H1 (cell line): ENCODE measurements around the gene DNAJC11. TPM values are rescaled to one million over a fixed set of nuclear protein-coding genes. Genes with fewer than 3 reads are reported as not detected.

ENCODE experiments used
- CTCF ChIA-PET: fragments of 300-600 bp; sonication (Branson Sonifier 250); formaldehyde crosslinking; loops from one replicate; lab custom pipeline; 2021; ENCODE audit not compliant: partially characterized antibody; lab: Charles Lee
- POLR2A ChIA-PET: fragments of 300-600 bp; sonication (Branson Sonifier 250); formaldehyde crosslinking; loops from one replicate; lab custom pipeline; 2021; ENCODE audit warnings: inconsistent platforms; ENCODE audit not compliant: partially characterized antibody; lab: Charles Lee
- DNase-seq, 2 experiments: peaks; one replicate each; pipeline versions ENCODE4 v3.0.0 to v3.0.0-alpha.2; 2010 to 2022; ENCODE audit warnings: low spot score in 2 of 2, low read depth in 1 of 2, mixed read lengths in 1 of 2
- FAIRE-seq: peaks from 2 replicates; lab custom pipeline; 2011; peaks lifted over from hg19 to GRCh38; lab: Jason Lieb, UNC
- H2AFZ ChIP-seq: 2 replicates; pipeline ENCODE4 v1.8.1; 2012; ENCODE audit warnings: low read length, inconsistent platforms
- H2AK5ac ChIP-seq: 2 replicates; pipeline ENCODE4 v1.6.1; 2013; ENCODE audit warnings: low read depth, low read length
- H2BK120ac ChIP-seq: replicated peaks from 2 replicates; pipeline ENCODE3; 2013; ENCODE audit warnings: low read depth, low read length, inconsistent platforms
- H2BK12ac ChIP-seq: 2 replicates; pipeline ENCODE4 v1.6.1; 2013; ENCODE audit warnings: low read depth, low read length
- H2BK15ac ChIP-seq: 2 replicates; pipeline ENCODE4 v1.6.1; 2013; ENCODE audit warnings: low read length
- H2BK20ac ChIP-seq: 2 replicates; pipeline ENCODE4 v1.6.1; 2013; ENCODE audit warnings: low read length
- H2BK5ac ChIP-seq: 2 replicates; pipeline ENCODE4 v1.6.1; 2013; ENCODE audit warnings: low read depth, low read length
- H3K14ac ChIP-seq: 2 replicates; pipeline ENCODE4 v1.6.1; 2013; ENCODE audit warnings: inconsistent platforms; ENCODE audit not compliant: insufficient read length
- H3K18ac ChIP-seq: 2 replicates; pipeline ENCODE4 v1.6.1; 2013; ENCODE audit warnings: low read length; ENCODE audit errors: extremely low read depth
- H3K23ac ChIP-seq: 2 replicates; pipeline ENCODE4 v1.6.1; 2013; ENCODE audit warnings: inconsistent platforms; ENCODE audit not compliant: insufficient read length
- H3K23me2 ChIP-seq: 2 replicates; pipeline ENCODE4 v1.6.1; 2013; ENCODE audit warnings: low read depth, low read length
- H3K27ac ChIP-seq: 2 replicates; pipeline ENCODE4 v1.6.1; 2011; ENCODE audit warnings: low read depth, low read length, inconsistent platforms
- H3K27me3 ChIP-seq, 4 experiments: replicated peaks in 1 of 4; 1 replicate in 1 of 4; 2 replicates in 3 of 4; pipeline versions ENCODE4 v1.6.1 to v1.8.1; 2011 to 2013; ENCODE audit warnings: low read length in 3 of 4, mild to moderate bottlenecking in 3 of 4, inconsistent platforms in 2 of 4, mixed read lengths in 2 of 4, moderate library complexity in 1 of 4; ENCODE audit not compliant: control insufficient read depth in 3 of 4, insufficient read depth in 3 of 4; ENCODE audit errors: extremely low read depth in 1 of 4
- H3K36me3 ChIP-seq, 4 experiments: 2 replicates each; pipeline versions ENCODE4 v1.6.1 to v1.8.1; 2011 to 2013; ENCODE audit warnings: mild to moderate bottlenecking in 4 of 4, low read length in 3 of 4, moderate library complexity in 2 of 4, control low read depth in 1 of 4, inconsistent platforms in 1 of 4; ENCODE audit not compliant: insufficient read depth in 4 of 4, control insufficient read depth in 2 of 4
- H3K4ac ChIP-seq: replicated peaks from 2 replicates; pipeline ENCODE3; 2013; ENCODE audit warnings: low read length, low read depth, mixed read lengths, inconsistent platforms; ENCODE audit not compliant: insufficient read length
- H3K4me1 ChIP-seq, 4 experiments: replicated peaks in 1 of 4; 1 replicate in 1 of 4; 2 replicates in 3 of 4; pipeline versions ENCODE4 v1.6.1 to v1.8.1; 2011 to 2013; ENCODE audit warnings: low read length in 3 of 4, inconsistent platforms in 2 of 4, mixed read lengths in 1 of 4; ENCODE audit not compliant: insufficient read depth in 4 of 4, control insufficient read depth in 3 of 4
- H3K4me2 ChIP-seq, 2 experiments: 2 replicates each; pipeline versions ENCODE4 v1.6.1 to v1.8.1; 2011 to 2013; ENCODE audit warnings: low read depth in 2 of 2, low read length in 2 of 2, control low read depth in 1 of 2, inconsistent platforms in 1 of 2, mild to moderate bottlenecking in 1 of 2; ENCODE audit not compliant: insufficient read depth in 1 of 2
- H3K4me3 ChIP-seq, 4 experiments: fragments of 200-600, 300-600 bp in 1 of 4; sonication (generic), shearing (Covaris generic), sonication (Bioruptor Twin) in 1 of 4; 2 replicates each; pipeline versions ENCODE4 v1.5.1 to v1.8.1; 2011 to 2016; ENCODE audit warnings: low read length in 4 of 4, low read depth in 3 of 4, control low read depth in 2 of 4, inconsistent platforms in 2 of 4, mild to moderate bottlenecking in 2 of 4, mixed read lengths in 1 of 4, moderate library complexity in 1 of 4; ENCODE audit not compliant: insufficient read depth in 2 of 4; ENCODE audit errors: extremely low read depth in 1 of 4
- H3K56ac ChIP-seq: replicated peaks from 2 replicates; pipeline ENCODE3; 2013; ENCODE audit warnings: low read depth, mild to moderate bottlenecking, mixed read lengths, low read length, inconsistent platforms; ENCODE audit not compliant: insufficient read length
- H3K79me1 ChIP-seq: 2 replicates; pipeline ENCODE4 v1.6.1; 2013; ENCODE audit warnings: low read depth, low read length, control low read depth
- H3K79me2 ChIP-seq, 2 experiments: 2 replicates each; pipeline versions ENCODE4 v1.6.1 to v1.8.1; 2012 to 2013; ENCODE audit warnings: low read length in 2 of 2, mild to moderate bottlenecking in 2 of 2, inconsistent platforms in 1 of 2; ENCODE audit not compliant: insufficient read depth in 2 of 2, control insufficient read depth in 1 of 2
- H3K9ac ChIP-seq, 4 experiments: replicated peaks in 1 of 4; 1 replicate in 1 of 4; 2 replicates in 3 of 4; pipeline versions ENCODE4 v1.6.1 to v1.8.1; 2011 to 2013; ENCODE audit warnings: low read depth in 3 of 4, low read length in 3 of 4, control low read depth in 2 of 4, mild to moderate bottlenecking in 2 of 4, moderate library complexity in 2 of 4, inconsistent platforms in 1 of 4; ENCODE audit errors: extremely low read depth in 1 of 4
- H3K9me3 ChIP-seq, 2 experiments: 2 replicates each; pipeline versions ENCODE4 v1.6.1 to v1.8.1; 2012 to 2013; ENCODE audit warnings: mild to moderate bottlenecking in 2 of 2, moderate library complexity in 2 of 2, control low read depth in 1 of 2, inconsistent platforms in 1 of 2, low read depth in 1 of 2, low read length in 1 of 2, mixed read lengths in 1 of 2; ENCODE audit not compliant: insufficient read depth in 2 of 2
- H4K20me1 ChIP-seq, 2 experiments: replicated peaks in 1 of 2; 2 replicates each; pipeline versions ENCODE3 to v1.8.1; 2011 to 2013; ENCODE audit warnings: inconsistent platforms in 2 of 2, low read length in 2 of 2, mild to moderate bottlenecking in 1 of 2; ENCODE audit not compliant: insufficient read depth in 2 of 2, control insufficient read depth in 1 of 2
- H4K5ac ChIP-seq: 2 replicates; pipeline ENCODE4 v1.6.1; 2013; ENCODE audit warnings: low read length, low read depth, mixed read lengths, inconsistent platforms; ENCODE audit not compliant: insufficient read length
- H4K8ac ChIP-seq: 2 replicates; pipeline ENCODE4 v1.8.0; 2013; ENCODE audit warnings: mild to moderate bottlenecking, moderate library complexity, low read length, inconsistent platforms; ENCODE audit not compliant: insufficient read depth; ENCODE audit errors: extremely low read depth
- H4K91ac ChIP-seq: replicated peaks from 2 replicates; pipeline ENCODE3; 2013; ENCODE audit warnings: low read length, mixed read lengths, inconsistent platforms; ENCODE audit not compliant: insufficient read length
- CBX5 ChIP-seq: fragments of 300-800, 300-1000 bp; sonication (generic); IDR thresholded peaks from 2 replicates; pipeline ENCODE4 v1.7.1; 2016; ENCODE audit warnings: antibody characterized with exemption, low read length, low read depth
- CEBPB ChIP-seq: IDR thresholded peaks from 2 replicates; pipeline ENCODE4 v1.6.1; 2012; ENCODE audit warnings: low read depth, low read length
- CHD2 ChIP-seq: IDR thresholded peaks from 2 replicates; pipeline ENCODE4 v1.6.1; 2012; ENCODE audit warnings: low read length, improper control_type of control experiment
- CREB1 ChIP-seq: IDR thresholded peaks from 2 replicates; pipeline ENCODE4 v1.6.1; 2012; ENCODE audit warnings: inconsistent platforms
- EZH2 ChIP-seq: fragments of 200-600 bp; sonication (generic); IDR thresholded peaks from 2 replicates; pipeline ENCODE4 v1.7.1; 2012; ENCODE audit warnings: low read depth, mild to moderate bottlenecking, moderate library complexity, low read length, inconsistent platforms; ENCODE audit not compliant: severe bottlenecking
- GTF2F1 ChIP-seq: IDR thresholded peaks from 2 replicates; pipeline ENCODE4 v1.6.1; 2012; ENCODE audit warnings: low read depth, low read length, improper control_type of control experiment, borderline replicate concordance
- POLR2AphosphoS5 ChIP-seq: IDR thresholded peaks from 2 replicates; pipeline ENCODE4 v1.6.1; 2011; ENCODE audit warnings: low read depth, low read length
- RFX5 ChIP-seq: IDR thresholded peaks from 2 replicates; pipeline ENCODE4 v1.6.1; 2011; ENCODE audit warnings: low read depth, low read length, improper control_type of control experiment, borderline replicate concordance
- SUZ12 ChIP-seq: fragments of 200-600 bp; sonication (generic); IDR thresholded peaks from 2 replicates; pipeline ENCODE4 v1.6.1; 2012; ENCODE audit warnings: mild to moderate bottlenecking, inconsistent platforms, low read length, moderate library complexity, mixed read lengths
- TCF12 ChIP-seq: IDR thresholded peaks from 2 replicates; pipeline ENCODE4 v1.6.1; 2011; ENCODE audit warnings: low read depth, mild to moderate bottlenecking, low read length
- WGBS, 2 experiments: shearing (Covaris generic) in 1 of 2; methylation state at CpG; one replicate each; pipeline versions ENCODE4 v1.1.6 to v1.1.7; 2013 to 2015; ENCODE audit warnings: low lambda C conversion rate in 2 of 2, mixed read lengths in 2 of 2, inconsistent platforms in 1 of 2, low coverage in 1 of 2, missing lambda C conversion rate in 1 of 2; ENCODE audit not compliant: insufficient replicate concordance in 2 of 2, insufficient coverage in 1 of 2, insufficient read length in 1 of 2; ENCODE audit errors: extremely low coverage in 1 of 2, missing lambda C conversion rate in 1 of 2; 5-methylcytosine and 5-hydroxymethylcytosine counted together
- polyA plus RNA-seq, 7 experiments: library from polyadenylated mRNA; depleted of rRNA in 3 of 7; stranded (reverse) in 5 of 7; unstranded in 2 of 7; fragments of >200 nt in 5 of 7; fragments of 200-250 nt in 2 of 7; gene quantifications; 1 replicate in 5 of 7; 2 replicates in 1 of 7; 4 replicates in 1 of 7; pipeline versions ENCODE4 v1.2.1 to v1.2.3, GENCODE V29; 2011 to 2013; ENCODE audit warnings: missing spikeins in 2 of 7, mixed read lengths in 2 of 7
- total RNA-seq: library from RNA; stranded (reverse); fragmentation: NEBNext Ultra II Directional; extraction: Animal tissue kit (Norgen Biotek cat#: 25700); gene quantifications from 2 replicates; pipeline ENCODE4 v1.2.1, GENCODE V29; 2021
- TF ChIP-seq, protein P1 (sequence below): IDR thresholded peaks from 2 replicates; pipeline ENCODE4 v1.6.1; 2012; ENCODE audit warnings: inconsistent platforms
- TF ChIP-seq, protein P2 (sequence below), 3 experiments: IDR thresholded peaks; 1 replicate in 2 of 3; 2 replicates in 1 of 3; pipeline versions ENCODE4 v1.5.1 to v1.6.1; 2011; ENCODE audit warnings: low read length in 3 of 3, mild to moderate bottlenecking in 3 of 3, inconsistent platforms in 2 of 3, low read depth in 1 of 3, moderate library complexity in 1 of 3; ENCODE audit not compliant: insufficient read depth in 1 of 3; ENCODE audit errors: control extremely low read depth in 1 of 3

Gene DNAJC11
- total and polyA plus RNA-seq, 2 of the 8 experiments (the other 6 are each of a cell fraction or from before 2014, with no cell fraction given) = 43.9 to 90.9 TPM

- H2BK15ac ChIP-seq = no peak overlapping the region
- H3K9me3 ChIP-seq = no peaks in the 10 kb centered on the region
- H3K79me2 ChIP-seq = peaks cover 11 to 54% of the 10 kb centered on the region in 2 experiments
- no peak overlapping the region for H3K4me3 ChIP-seq
- H3K23ac ChIP-seq = no peak overlapping the region
- no peak overlapping the region for H2BK5ac ChIP-seq
- no peaks in the 10 kb centered on the region for H3K4me1 ChIP-seq
- POLR2A ChIA-PET = interaction anchor here (1.8 kb wide), 2 partner anchors 10 to 14 kb away, joined by 5 to 7 read pairs; no protein-coding TSS in a partner anchor
- DNase-seq (no peak), FAIRE-seq (no peak)
- H3K4ac ChIP-seq = no peak overlapping the region
- no peak overlapping the region for H2AFZ ChIP-seq
- no peak overlapping the region for H4K8ac ChIP-seq
- no peak overlapping the region for H3K56ac ChIP-seq
- H2AK5ac ChIP-seq = no peak overlapping the region
- no peak overlapping the region for H2BK20ac ChIP-seq
- no peak overlapping the region for H3K9ac ChIP-seq
- H3K14ac ChIP-seq = no peak overlapping the region
- no peak overlapping the region for H3K27ac ChIP-seq
- no peak overlapping the region for H4K91ac ChIP-seq
- no peak overlapping the region for H3K18ac ChIP-seq
- CTCF ChIA-PET = interaction anchor here (0.6 to 1.1 kb wide), 2 partner anchors 10 to 49 kb away, joined by 3 read pairs; no protein-coding TSS in a partner anchor
- H3K27me3 ChIP-seq = no peaks in the 10 kb centered on the region
- H4K5ac ChIP-seq = no peak overlapping the region
- H3K23me2 ChIP-seq = no peaks in the 10 kb centered on the region
- H2BK120ac ChIP-seq = no peak overlapping the region
- 91% methylated on average over 3 of the region's 3 CpGs; no CpG with 5 or more reads in 1 of the 2 experiments for WGBS, 2 experiments
- H2BK12ac ChIP-seq = no peak overlapping the region
- H3K79me1 ChIP-seq = peaks cover 11% of the 10 kb centered on the region
- peaks cover 8 to 26% (median 24%) of the 10 kb centered on the region in 4 experiments; a peak in 7 of 8 replicates for H3K36me3 ChIP-seq
- H3K4me2 ChIP-seq = no peak overlapping the region
- H4K20me1 ChIP-seq = peaks cover 0 to 5% of the 10 kb centered on the region in 2 experiments
- TF ChIP-seq RFX5 = no peak
- TF ChIP-seq CEBPB = no peak
- no peak for TF ChIP-seq TCF12
- no peak for TF ChIP-seq EZH2
- TF ChIP-seq CHD2 = no peak
- TF ChIP-seq, protein P1, sequence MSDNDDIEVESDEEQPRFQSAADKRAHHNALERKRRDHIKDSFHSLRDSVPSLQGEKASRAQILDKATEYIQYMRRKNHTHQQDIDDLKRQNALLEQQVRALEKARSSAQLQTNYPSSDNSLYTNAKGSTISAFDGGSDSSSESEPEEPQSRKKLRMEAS = no peak
- TF ChIP-seq CREB1 = no peak
- no peak for TF ChIP-seq CBX5
- TF ChIP-seq POLR2AphosphoS5 = no peak
- TF ChIP-seq GTF2F1 = no peak
- TF ChIP-seq, protein P2, sequence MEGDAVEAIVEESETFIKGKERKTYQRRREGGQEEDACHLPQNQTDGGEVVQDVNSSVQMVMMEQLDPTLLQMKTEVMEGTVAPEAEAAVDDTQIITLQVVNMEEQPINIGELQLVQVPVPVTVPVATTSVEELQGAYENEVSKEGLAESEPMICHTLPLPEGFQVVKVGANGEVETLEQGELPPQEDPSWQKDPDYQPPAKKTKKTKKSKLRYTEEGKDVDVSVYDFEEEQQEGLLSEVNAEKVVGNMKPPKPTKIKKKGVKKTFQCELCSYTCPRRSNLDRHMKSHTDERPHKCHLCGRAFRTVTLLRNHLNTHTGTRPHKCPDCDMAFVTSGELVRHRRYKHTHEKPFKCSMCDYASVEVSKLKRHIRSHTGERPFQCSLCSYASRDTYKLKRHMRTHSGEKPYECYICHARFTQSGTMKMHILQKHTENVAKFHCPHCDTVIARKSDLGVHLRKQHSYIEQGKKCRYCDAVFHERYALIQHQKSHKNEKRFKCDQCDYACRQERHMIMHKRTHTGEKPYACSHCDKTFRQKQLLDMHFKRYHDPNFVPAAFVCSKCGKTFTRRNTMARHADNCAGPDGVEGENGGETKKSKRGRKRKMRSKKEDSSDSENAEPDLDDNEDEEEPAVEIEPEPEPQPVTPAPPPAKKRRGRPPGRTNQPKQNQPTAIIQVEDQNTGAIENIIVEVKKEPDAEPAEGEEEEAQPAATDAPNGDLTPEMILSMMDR (IDR thresholded peaks at IDR 0.05; ENCODE audit: control extremely low read depth in 1 of 3, insufficient read depth in 1 of 3, low read depth in 1 of 3, low read length in 3 of 3) = no peak
- TF ChIP-seq SUZ12 = no peak
Observed at GRCh38 chr1:6683434-6683833, 18.2 kb downstream of the DNAJC11 start.
